Astrocyte (in vitro differentiated cells and primary cell): ENCODE measurements around the gene RUSC2. TPM values are rescaled to one million over a fixed set of nuclear protein-coding genes. Genes with fewer than 3 reads are reported as not detected.

Experiments used
- DNase-seq: peaks from one replicate; pipeline ENCODE4 v3.0.0-alpha.2; 2010; ENCODE audit warnings: low read depth
- FAIRE-seq: peaks from 2 replicates; lab custom pipeline; 2011; peaks lifted over from hg19 to GRCh38; lab: Jason Lieb, UNC
- H2AFZ ChIP-seq: 2 replicates; pipeline ENCODE4 v1.6.0; 2012; ENCODE audit warnings: low read depth, low read length, inconsistent platforms
- H3K27ac ChIP-seq: 2 replicates; pipeline ENCODE4 v1.5.1; 2011; ENCODE audit warnings: low read depth, low read length, inconsistent platforms
- H3K27me3 ChIP-seq: 2 replicates; pipeline ENCODE4 v1.6.0; 2011; ENCODE audit warnings: low read length, inconsistent platforms; ENCODE audit not compliant: insufficient read depth
- H3K36me3 ChIP-seq: 2 replicates; pipeline ENCODE4 v1.5.1; 2011; ENCODE audit warnings: low read length, inconsistent platforms; ENCODE audit not compliant: insufficient read depth
- H3K4me1 ChIP-seq: 2 replicates; pipeline ENCODE4 v1.5.1; 2011; ENCODE audit warnings: low read length, inconsistent platforms; ENCODE audit not compliant: insufficient read depth
- H3K4me2 ChIP-seq: 2 replicates; pipeline ENCODE4 v1.6.0; 2012; ENCODE audit warnings: low read length, inconsistent platforms
- H3K4me3 ChIP-seq: 2 replicates; pipeline ENCODE4 v1.5.1; 2011; ENCODE audit warnings: low read depth, mild to moderate bottlenecking, low read length, inconsistent platforms; ENCODE audit not compliant: insufficient read depth
- H3K79me2 ChIP-seq: 2 replicates; pipeline ENCODE4 v1.6.0; 2012; ENCODE audit warnings: mild to moderate bottlenecking, low read length, inconsistent platforms; ENCODE audit not compliant: insufficient read depth
- H3K9ac ChIP-seq: 2 replicates; pipeline ENCODE4 v1.6.0; 2012; ENCODE audit warnings: mild to moderate bottlenecking, low read length, inconsistent platforms
- H3K9me3 ChIP-seq: 2 replicates; pipeline ENCODE4 v1.5.1; 2012; ENCODE audit warnings: low read depth, mild to moderate bottlenecking, low read length, inconsistent platforms; ENCODE audit not compliant: insufficient read depth
- H4K20me1 ChIP-seq: 2 replicates; pipeline ENCODE4 v1.6.0; 2012; ENCODE audit warnings: low read length, inconsistent platforms; ENCODE audit not compliant: insufficient read depth
- H3K27ac Mint-ChIP-seq: one replicate; pipeline ENCODE4 v1.8.0; 2021; ENCODE audit warnings: mild to moderate bottlenecking, mixed read lengths; ENCODE audit not compliant: unreplicated experiment
- H3K27me3 Mint-ChIP-seq: one replicate; pipeline ENCODE4 v1.8.0; 2021; ENCODE audit warnings: low read depth, mixed read lengths; ENCODE audit not compliant: unreplicated experiment
- H3K36me3 Mint-ChIP-seq: one replicate; pipeline ENCODE4 v1.8.0; 2021; ENCODE audit warnings: low read depth, mixed read lengths; ENCODE audit not compliant: unreplicated experiment
- H3K4me1 Mint-ChIP-seq: one replicate; pipeline ENCODE4 v1.8.0; 2021; ENCODE audit warnings: low read depth, mixed read lengths; ENCODE audit not compliant: unreplicated experiment
- H3K4me3 Mint-ChIP-seq: one replicate; pipeline ENCODE4 v1.8.0; 2021; ENCODE audit warnings: mild to moderate bottlenecking, moderate library complexity, mixed read lengths; ENCODE audit not compliant: unreplicated experiment
- H3K9me3 Mint-ChIP-seq: one replicate; pipeline ENCODE4 v1.8.0; 2021; ENCODE audit warnings: mild to moderate bottlenecking, mixed read lengths; ENCODE audit not compliant: unreplicated experiment
- CTCF ChIP-seq: IDR thresholded peaks from 2 replicates; pipeline ENCODE4 v1.5.1; 2011; ENCODE audit warnings: low read depth, mild to moderate bottlenecking, inconsistent platforms, low read length, moderate library complexity; ENCODE audit not compliant: insufficient read depth
- EZH2 ChIP-seq: IDR thresholded peaks from 2 replicates; pipeline ENCODE4 v1.6.1; 2012; ENCODE audit warnings: mild to moderate bottlenecking, low read length, inconsistent platforms; ENCODE audit not compliant: insufficient read depth
- total RNA-seq: library from RNA; stranded (reverse); gene quantifications from 2 replicates; pipeline ENCODE4 v1.2.1, GENCODE V29; 2021

RUSC2 gene
- total RNA-seq, 1 donor from 2014 or later = 63.8 TPM

GRCh38 chr9:35515766-35516165 lies 25.9 kb downstream of the RUSC2 start:
- FAIRE-seq (no peak), DNase-seq (no peak)
- no peak overlapping the region for H2AFZ ChIP-seq
- H3K36me3 Mint-ChIP-seq = peaks cover 6% of the 10 kb centered on the region
- H3K27me3 Mint-ChIP-seq = no peaks in the 10 kb centered on the region
- no peaks in the 10 kb centered on the region for H3K36me3 ChIP-seq
- no peaks in the 10 kb centered on the region for H3K27me3 ChIP-seq
- peak overlapping the region; percentile 96 for H3K27ac ChIP-seq
- no peaks in the 10 kb centered on the region for H3K9me3 ChIP-seq
- peaks cover 67% of the 10 kb centered on the region for H3K4me1 ChIP-seq
- peaks cover 79% of the 10 kb centered on the region for H3K4me1 Mint-ChIP-seq
- peak overlapping the region; percentile 72 for H3K9ac ChIP-seq
- H3K4me3 ChIP-seq = no peak overlapping the region
- H3K4me3 Mint-ChIP-seq = peak overlapping the region; percentile 70
- peak overlapping the region; percentile 100 for H3K27ac Mint-ChIP-seq
- TF ChIP-seq CTCF = no peak
- peak overlapping the region; percentile 73 for H3K4me2 ChIP-seq
- peaks cover 53% of the 10 kb centered on the region for H3K79me2 ChIP-seq
- no peaks in the 10 kb centered on the region for H4K20me1 ChIP-seq
- no peaks in the 10 kb centered on the region for H3K9me3 Mint-ChIP-seq

- Histone ChIP-seq H3K79me2 (peaks cover 60% of the 10 kb centered on the region), H3K27me3 (no peaks in the 10 kb centered on the region), H3K9ac (peak overlapping the region; percentile 72), H3K36me3 (no peaks in the 10 kb centered on the region), H3K4me2 (peak overlapping the region; percentile 73), H2AFZ (no peak overlapping the region), H3K27ac (peak overlapping the region; percentile 96), H3K4me1 (peaks cover 67% of the 10 kb centered on the region), H4K20me1 (no peaks in the 10 kb centered on the region), H3K9me3 (no peaks in the 10 kb centered on the region), H3K4me3 (no peak overlapping the region)
- peak; percentile 76 for FAIRE-seq
- Mint-ChIP-seq H3K9me3 (no peaks in the 10 kb centered on the region), H3K27me3 (no peaks in the 10 kb centered on the region), H3K27ac (peak overlapping the region; percentile 100), H3K36me3 (peaks cover 6% of the 10 kb centered on the region), H3K4me3 (peak overlapping the region; percentile 70), H3K4me1 (peaks cover 79% of the 10 kb centered on the region)
- DNase-seq = peak; percentile 87
- TF ChIP-seq CTCF (no peak), EZH2 (no peak)
Measured at GRCh38 chr9:35516479-35516878, 26.6 kb downstream of the RUSC2 start.

GRCh38 chr9:35517131-35517530 lies 27.2 kb downstream of the RUSC2 start:
- Mint-ChIP-seq H3K4me1 (peaks cover 81% of the 10 kb centered on the region), H3K27me3 (no peaks in the 10 kb centered on the region), H3K27ac (peak overlapping the region; percentile 100), H3K36me3 (peaks cover 6% of the 10 kb centered on the region), H3K9me3 (no peaks in the 10 kb centered on the region), H3K4me3 (peak overlapping the region; percentile 68)
- Histone ChIP-seq H3K27me3 (no peaks in the 10 kb centered on the region), H3K27ac (peak overlapping the region; percentile 96), H3K4me1 (peaks cover 71% of the 10 kb centered on the region), H4K20me1 (no peaks in the 10 kb centered on the region), H3K36me3 (no peaks in the 10 kb centered on the region), H3K4me2 (peak overlapping the region; percentile 73), H2AFZ (no peak overlapping the region), H3K4me3 (peak overlapping the region; percentile 2), H3K79me2 (peaks cover 62% of the 10 kb centered on the region), H3K9me3 (no peaks in the 10 kb centered on the region), H3K9ac (peak overlapping the region; percentile 72)
- FAIRE-seq = no peak
- no peak for DNase-seq
- TF ChIP-seq EZH2 (no peak), CTCF (no peak)
